GM12891 (cell line): ENCODE measurements around the gene PRC1.

Experiments
- DNase-seq: peaks from one replicate; pipeline ENCODE4 v3.0.0; 2011; ENCODE audit warnings: low spot score; ENCODE audit not compliant: insufficient read length
- FAIRE-seq: peaks from 2 replicates; lab custom pipeline; 2011; peaks lifted over from hg19 to GRCh38; lab: Jason Lieb, UNC
- PAX5 ChIP-seq: IDR thresholded peaks from 2 replicates; pipeline ENCODE4 v1.6.1; 2011; ENCODE audit warnings: low read length, moderate library complexity, mild to moderate bottlenecking; ENCODE audit not compliant: insufficient read depth, severe bottlenecking
- POLR2A ChIP-seq: IDR thresholded peaks from 2 replicates; pipeline ENCODE4 v1.6.1; 2011; ENCODE audit warnings: low read depth, low read length, control low read depth
- POLR2AphosphoS5 ChIP-seq: IDR thresholded peaks from 2 replicates; pipeline ENCODE4 v1.6.1; 2011; ENCODE audit warnings: low read depth, low read length, control low read depth
- POU2F2 ChIP-seq: IDR thresholded peaks from 2 replicates; pipeline ENCODE4 v1.6.1; 2011; ENCODE audit warnings: low read depth, mild to moderate bottlenecking, control low read depth, low read length, moderate library complexity
- SPI1 ChIP-seq: IDR thresholded peaks from 2 replicates; pipeline ENCODE4 v1.6.1; 2011; ENCODE audit warnings: low read depth, low read length, control low read depth
- TAF1 ChIP-seq: IDR thresholded peaks from 2 replicates; pipeline ENCODE4 v1.6.1; 2011; ENCODE audit warnings: low read depth, low read length, control low read depth

PRC1 gene

DNA sequence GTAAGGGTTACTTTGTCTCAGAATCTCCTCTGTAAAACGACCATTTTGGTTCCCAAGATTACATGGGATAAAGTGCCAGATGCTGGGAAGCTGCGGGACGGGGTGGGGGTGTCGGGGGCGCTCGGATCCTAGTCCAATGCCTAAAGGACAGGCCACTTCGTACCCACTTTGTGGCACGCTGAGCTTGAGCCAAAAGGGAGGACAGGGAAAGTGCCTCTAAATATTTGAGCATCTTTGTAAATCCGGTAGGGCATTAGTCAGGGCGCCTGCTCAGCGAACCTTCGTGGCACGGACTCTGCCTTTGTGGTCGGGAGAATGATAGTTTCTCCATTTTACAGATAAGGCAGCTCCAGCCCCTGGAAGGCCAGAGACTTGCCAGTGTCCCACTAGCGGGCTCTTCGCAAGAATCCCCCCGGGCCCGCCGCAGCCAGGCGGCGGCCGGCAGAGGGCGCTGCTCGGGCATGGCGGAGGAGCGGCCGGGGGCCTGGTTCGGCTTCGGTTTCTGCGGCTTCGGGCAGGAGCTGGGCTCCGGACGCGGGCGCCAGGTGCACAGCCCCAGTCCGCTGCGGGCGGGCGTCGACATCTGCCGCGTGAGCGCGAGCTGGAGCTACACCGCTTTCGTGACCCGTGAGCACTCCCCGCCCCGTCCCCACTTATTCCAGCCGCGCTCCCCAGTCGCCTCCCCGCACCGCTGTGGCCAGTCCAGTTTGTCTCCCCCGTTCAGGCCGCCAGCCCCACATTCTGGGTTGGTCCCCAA is 37.9 kb downstream of the PRC1 start:
- TF ChIP-seq SPI1 (no peak), TAF1 (no peak), POLR2A (no peak), POLR2AphosphoS5 (no peak), PAX5 (no peak), POU2F2 (no peak)
- FAIRE-seq (peak; percentile 86), DNase-seq (peak; percentile 90)

DNA sequence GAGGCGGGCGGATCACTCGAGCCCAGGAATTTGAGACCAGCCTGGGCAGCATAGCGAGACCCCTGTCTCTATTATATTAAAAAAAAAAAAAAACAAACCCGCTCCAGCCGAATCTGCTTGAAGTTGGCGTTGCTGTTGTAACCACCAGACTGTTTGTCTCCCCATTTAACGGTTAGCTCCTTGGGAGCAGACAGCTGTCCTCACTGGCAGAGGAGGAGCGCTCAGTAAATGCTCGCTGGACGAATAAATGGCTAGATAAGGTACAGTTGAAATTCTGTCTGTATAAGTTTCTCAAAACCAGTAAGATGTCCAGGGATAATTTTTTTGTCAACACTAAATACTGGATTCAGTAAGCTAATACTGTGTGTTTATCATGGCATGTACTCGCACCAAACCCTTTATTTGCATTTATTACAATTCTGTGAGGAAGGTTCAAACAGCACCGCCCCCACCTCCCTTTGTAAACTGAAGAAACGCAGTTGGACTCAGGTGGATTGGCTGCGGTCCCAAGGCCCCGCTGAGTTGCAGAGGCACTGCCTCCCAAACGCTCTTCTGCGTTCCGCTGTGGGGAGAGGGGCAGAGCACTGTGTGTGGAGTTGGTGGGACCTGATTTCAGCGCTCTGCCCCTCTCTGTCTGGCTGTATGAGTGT is 38.6 kb downstream of the PRC1 start:
- TF ChIP-seq POU2F2, result no peak
- TF ChIP-seq PAX5, result no peak
- no peak for TF ChIP-seq POLR2AphosphoS5
- no peak for TF ChIP-seq POLR2A
- TF ChIP-seq TAF1, result no peak
- no peak for TF ChIP-seq SPI1
- DNase-seq, result no peak
- FAIRE-seq, result no peak

DNA sequence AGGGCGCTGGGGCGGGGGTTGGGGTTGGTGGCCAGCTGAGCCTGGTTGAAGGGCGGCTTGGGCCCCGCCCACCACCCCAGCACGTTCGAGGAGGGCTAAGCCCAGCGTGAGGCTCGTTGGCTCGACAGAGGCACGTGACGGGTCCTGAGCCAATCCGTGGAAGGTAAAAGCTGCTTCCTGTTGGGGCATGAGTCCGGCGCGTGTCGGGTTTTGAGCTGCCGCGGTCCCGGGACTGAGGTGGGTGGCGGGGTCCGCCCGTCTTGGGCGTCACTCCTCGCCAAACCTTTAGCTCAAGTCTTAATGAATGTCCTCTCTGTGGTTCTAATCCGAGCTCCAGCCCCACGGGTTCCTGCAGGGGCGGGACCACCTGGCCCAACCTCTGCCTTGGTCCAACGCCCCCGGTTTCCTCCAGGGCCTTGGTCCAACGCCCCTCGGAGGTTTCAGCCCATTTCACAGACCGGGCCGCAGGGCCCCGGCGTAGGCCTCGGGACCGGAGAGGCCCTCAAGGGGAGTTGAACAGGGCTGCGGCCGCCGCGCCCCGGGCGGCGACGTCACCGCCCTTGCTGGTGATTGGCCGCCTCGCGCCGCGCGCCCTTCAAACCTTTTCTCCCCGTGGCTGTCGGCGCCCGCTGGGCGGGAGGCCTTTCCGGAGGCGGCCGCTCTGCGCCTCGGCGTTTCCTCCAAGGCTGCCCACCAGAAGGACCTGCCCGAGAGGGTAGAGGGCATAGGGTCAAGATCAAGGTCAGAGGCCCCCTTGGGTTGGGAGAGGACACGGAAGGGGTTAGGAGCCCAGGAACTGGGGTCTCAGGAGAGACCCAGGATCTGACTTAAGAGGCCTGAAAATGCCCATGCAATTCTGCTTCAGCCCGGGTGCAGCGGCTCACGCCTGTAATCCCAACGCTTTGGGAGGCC is 39.4 kb downstream of the PRC1 start, which contains the start of gene RCCD1:
RCCD1 (plus strand) TSS at position 173 of the 912 bp plus-strand sequence. CDS start 1,851 bp downstream, outside the sequence.
- FAIRE-seq (peak; percentile 100), DNase-seq (peak; percentile 99)
- peak; percentile 84 for TF ChIP-seq POLR2A
- TF ChIP-seq POLR2AphosphoS5, result peak; percentile 90
- TF ChIP-seq SPI1, result no peak
- TF ChIP-seq TAF1, result peak; percentile 58; the same call in 1 of the 2 replicates
- TF ChIP-seq POU2F2, result 0 out of 2 replicates have a peak, but pooled peaks have one; percentile 25
- TF ChIP-seq PAX5, result no peak

DNA sequence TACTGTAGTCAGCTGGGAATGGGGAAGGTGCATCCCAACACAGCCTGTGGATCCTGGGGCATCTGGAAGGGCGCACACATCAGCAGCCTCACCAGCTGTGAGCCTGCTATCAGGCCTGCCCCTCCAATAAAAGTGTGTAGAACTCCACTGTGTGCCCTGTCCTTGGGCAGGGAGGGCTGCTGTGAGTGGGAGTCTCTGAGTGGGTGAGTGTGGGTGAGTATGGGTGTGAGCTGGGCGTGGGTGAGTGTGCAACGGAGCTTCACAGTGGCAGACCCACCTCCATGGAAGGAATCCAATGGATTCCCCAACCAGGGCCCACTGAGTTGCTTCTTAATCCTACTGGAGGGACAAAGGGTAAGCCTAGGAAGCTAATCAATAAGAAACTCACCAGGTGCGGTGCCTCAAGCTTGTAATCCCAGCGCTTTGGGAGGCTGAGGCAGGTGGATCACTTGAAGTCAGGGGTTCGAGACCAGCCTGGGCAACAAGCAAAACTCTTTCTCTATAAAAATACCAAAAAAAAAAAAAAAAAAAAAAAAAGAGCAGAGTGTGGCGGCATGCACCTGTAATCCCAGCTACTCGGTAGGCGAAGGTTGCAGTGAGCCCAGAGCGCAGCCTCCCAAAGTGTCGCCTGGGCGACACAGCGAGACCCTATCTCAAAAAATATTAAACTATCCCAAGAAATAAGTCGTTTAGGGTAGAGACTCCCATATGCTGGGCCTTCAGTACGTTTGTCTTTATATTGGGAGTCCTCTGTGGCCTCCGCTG is 40.2 kb downstream of the PRC1 start:
- DNase-seq, result no peak
- FAIRE-seq, result no peak
- TF ChIP-seq POLR2AphosphoS5, result no peak
- no peak for TF ChIP-seq TAF1
- no peak for TF ChIP-seq PAX5
- no peak for TF ChIP-seq SPI1
- TF ChIP-seq POLR2A, result no peak
- no peak for TF ChIP-seq POU2F2

DNA sequence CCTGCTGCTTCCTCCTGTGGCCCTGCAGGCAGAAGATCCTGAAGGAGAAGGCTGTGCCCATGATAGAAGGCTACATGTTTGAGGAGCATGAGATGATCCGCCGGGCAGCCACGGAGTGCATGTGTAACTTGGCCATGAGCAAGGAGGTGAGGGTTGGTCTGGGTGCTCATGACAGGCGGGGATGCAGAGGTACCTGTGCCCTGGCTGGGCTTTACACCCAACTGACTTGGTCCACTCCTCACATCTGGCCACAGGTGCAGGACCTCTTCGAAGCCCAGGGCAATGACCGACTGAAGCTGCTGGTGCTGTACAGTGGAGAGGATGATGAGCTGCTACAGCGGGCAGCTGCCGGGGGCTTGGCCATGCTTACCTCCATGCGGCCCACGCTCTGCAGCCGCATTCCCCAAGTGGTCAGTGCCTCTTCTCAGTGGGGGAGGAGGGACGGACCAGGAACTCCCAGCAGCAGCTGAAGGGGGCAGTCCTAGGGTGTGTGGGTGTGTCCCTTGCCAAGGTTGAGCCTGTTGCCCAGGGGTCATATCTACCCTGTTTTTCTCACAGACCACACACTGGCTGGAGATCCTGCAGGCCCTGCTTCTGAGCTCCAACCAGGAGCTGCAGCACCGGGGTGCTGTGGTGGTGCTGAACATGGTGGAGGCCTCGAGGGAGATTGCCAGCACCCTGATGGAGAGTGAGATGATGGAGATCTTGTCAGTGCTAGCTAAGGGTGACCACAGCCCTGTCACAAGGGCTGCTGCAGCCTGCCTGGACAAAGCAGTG is 41.2 kb downstream of the PRC1 start:
- DNase-seq (no peak), FAIRE-seq (no peak)
- TF ChIP-seq POLR2AphosphoS5, result no peak

DNA sequence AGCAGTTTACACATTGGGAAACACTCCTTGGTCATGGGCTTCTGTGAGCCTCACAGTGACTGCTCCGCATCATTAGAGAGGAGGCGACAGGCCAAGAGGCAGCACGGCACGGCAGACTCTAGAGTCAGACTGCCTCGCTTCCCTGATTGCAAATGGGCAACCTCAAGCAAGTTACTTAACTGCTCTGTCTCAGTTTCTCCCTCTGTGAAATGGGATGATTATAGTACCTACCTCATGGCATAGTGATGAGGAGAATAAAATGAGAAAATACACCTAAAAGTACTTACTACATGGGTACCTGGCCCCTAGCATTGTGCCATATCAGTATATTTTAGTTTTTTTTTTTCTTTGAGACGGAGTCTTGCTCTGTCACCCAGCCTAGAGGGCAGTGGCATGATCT is 43.7 kb downstream of the PRC1 start:
- DNase-seq (no peak), FAIRE-seq (no peak)
- TF ChIP-seq SPI1 (no peak), POU2F2 (no peak), TAF1 (no peak), POLR2AphosphoS5 (no peak), PAX5 (no peak), POLR2A (no peak)

DNA sequence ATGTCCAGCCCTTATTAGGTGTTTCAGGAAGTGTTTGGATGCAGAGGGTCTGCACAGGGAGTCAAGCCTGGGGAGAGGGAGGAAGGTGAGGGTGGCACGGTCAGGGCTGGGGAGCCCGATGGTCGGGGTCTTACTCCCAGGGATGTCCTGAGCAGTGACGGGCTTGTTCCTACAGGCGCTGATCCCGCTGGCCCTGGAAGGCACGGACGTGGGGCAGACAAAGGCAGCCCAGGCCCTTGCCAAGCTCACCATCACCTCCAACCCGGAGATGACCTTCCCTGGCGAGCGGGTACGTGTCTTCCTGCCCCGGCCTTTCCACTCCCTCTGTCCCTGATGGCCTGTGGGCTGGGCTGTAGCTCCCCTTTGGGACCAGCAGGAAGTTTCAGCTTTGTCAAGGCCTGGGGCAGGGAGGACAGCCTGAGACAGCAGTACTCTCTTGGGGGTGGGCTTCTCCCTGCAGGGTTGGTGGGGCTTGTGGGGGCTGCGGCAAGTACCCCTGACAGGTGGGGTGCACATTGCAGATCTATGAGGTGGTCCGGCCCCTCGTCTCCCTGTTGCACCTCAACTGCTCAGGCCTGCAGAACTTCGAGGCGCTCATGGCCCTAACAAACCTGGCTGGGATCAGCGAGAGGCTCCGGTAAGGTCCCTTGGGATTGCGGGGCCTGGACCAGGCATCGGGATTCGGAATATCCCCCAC is 44.2 kb downstream of the PRC1 start:
- TF ChIP-seq PAX5, result no peak
- no peak for TF ChIP-seq TAF1
- no peak for TF ChIP-seq POU2F2
- TF ChIP-seq SPI1, result no peak
- TF ChIP-seq POLR2AphosphoS5, result no peak
- no peak for TF ChIP-seq POLR2A
- FAIRE-seq (no peak), DNase-seq (no peak)

DNA sequence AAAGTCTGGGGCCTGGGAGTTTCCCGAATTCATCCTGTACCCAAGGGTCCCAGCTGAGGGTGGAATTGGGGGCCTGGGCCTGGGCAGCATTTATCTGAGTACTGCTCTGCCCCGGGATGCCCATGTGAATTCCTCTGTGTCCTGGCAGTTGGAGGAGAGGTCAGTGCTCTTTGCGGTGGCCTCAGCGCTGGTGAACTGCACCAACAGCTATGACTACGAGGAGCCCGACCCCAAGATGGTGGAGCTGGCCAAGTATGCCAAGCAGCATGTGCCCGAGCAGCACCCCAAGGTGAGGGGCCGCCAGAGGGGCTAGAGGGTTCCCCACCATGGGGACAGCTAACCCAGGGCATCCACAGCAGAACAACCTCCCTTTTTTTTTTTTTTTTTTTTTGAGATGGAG is 45.8 kb downstream of the PRC1 start:
- DNase-seq, result no peak
- TF ChIP-seq TAF1 (no peak), SPI1 (no peak), POLR2A (no peak), POLR2AphosphoS5 (no peak), POU2F2 (no peak), PAX5 (no peak)
- FAIRE-seq, result no peak
